Gastroesophageal sphincter (tissue), 3 donors: Measurements from ENCODE around the gene FNIP2.

Experiments used
- EP300 ChIP-seq: sonication (generic); formaldehyde crosslinking; IDR thresholded peaks from one replicate; pipeline ENCODE4 v1.6.1; 2017; ENCODE audit warnings: antibody characterized with exemption, mild to moderate bottlenecking
- POLR2A ChIP-seq, 2 donors: fragments of 450-650 bp; IDR thresholded peaks; one replicate each; pipeline ENCODE4 v1.6.1; 2017; ENCODE audit warnings: antibody characterized with exemption in 2 of 2, mild to moderate bottlenecking in 2 of 2, moderate library complexity in 1 of 2
- POLR2AphosphoS5 ChIP-seq: sonication (generic); formaldehyde crosslinking; IDR thresholded peaks from one replicate; pipeline ENCODE4 v1.6.1; 2017; ENCODE audit warnings: antibody characterized with exemption
- TF ChIP-seq, protein P1 (sequence below), 4 experiments: fragments of 200-600 bp in 2 of 4; fragments of 450-650 bp in 2 of 4; sonication (generic) in 1 of 4; IDR thresholded peaks; one replicate each; pipeline ENCODE4 v1.5.1; 2017 to 2019; ENCODE audit warnings: antibody characterized with exemption in 4 of 4, mild to moderate bottlenecking in 2 of 4, moderate library complexity in 2 of 4

DNA sequence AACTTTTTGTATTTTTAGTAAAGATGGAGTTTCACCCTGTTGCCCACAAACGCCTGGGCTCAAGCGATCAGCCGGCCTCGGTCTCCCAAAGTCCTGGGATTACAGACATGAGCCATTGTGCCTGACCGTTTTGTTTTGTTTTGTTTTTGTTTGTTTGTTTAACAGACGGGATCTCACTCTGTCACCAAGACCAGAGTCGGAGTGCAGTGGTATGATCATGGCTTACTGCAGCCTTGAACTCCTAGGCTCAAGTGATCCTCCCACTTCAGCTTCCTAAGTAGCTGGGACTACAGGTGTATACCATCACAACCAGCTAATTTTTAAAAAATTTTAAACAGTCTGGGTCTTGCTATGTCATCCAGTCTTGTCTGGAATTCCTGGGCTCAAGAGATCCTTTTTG, 53.5 kb downstream of the FNIP2 start:
- TF ChIP-seq, protein P1, sequence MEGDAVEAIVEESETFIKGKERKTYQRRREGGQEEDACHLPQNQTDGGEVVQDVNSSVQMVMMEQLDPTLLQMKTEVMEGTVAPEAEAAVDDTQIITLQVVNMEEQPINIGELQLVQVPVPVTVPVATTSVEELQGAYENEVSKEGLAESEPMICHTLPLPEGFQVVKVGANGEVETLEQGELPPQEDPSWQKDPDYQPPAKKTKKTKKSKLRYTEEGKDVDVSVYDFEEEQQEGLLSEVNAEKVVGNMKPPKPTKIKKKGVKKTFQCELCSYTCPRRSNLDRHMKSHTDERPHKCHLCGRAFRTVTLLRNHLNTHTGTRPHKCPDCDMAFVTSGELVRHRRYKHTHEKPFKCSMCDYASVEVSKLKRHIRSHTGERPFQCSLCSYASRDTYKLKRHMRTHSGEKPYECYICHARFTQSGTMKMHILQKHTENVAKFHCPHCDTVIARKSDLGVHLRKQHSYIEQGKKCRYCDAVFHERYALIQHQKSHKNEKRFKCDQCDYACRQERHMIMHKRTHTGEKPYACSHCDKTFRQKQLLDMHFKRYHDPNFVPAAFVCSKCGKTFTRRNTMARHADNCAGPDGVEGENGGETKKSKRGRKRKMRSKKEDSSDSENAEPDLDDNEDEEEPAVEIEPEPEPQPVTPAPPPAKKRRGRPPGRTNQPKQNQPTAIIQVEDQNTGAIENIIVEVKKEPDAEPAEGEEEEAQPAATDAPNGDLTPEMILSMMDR (IDR thresholded peaks at IDR 0.05) = no peak
- TF ChIP-seq EP300 (no peak), POLR2A (IDR thresholded peaks at IDR 0.05) (no peak), POLR2AphosphoS5 (no peak)
